Neural progenitor cell (in vitro differentiated cells): ENCODE measurements around the gene SH2B2.

ENCODE experiments used
- EZH2 ChIP-seq: fragments of 200-600 bp; sonication (generic); IDR thresholded peaks from 2 replicates; pipeline ENCODE4 v1.6.1; 2017; ENCODE audit warnings: antibody characterized with exemption, mild to moderate bottlenecking, moderate library complexity
- EZH2phosphoT487 ChIP-seq: fragments of 200-600 bp; sonication (generic); IDR thresholded peaks from 2 replicates; pipeline ENCODE4 v1.6.1; 2017; ENCODE audit warnings: antibody characterized with exemption
- TF ChIP-seq, protein P1 (sequence below): fragments of 200-600 bp; sonication (generic); IDR thresholded peaks from 2 replicates; pipeline ENCODE4 v1.5.1; 2017; ENCODE audit warnings: antibody characterized with exemption, mild to moderate bottlenecking

DNA sequence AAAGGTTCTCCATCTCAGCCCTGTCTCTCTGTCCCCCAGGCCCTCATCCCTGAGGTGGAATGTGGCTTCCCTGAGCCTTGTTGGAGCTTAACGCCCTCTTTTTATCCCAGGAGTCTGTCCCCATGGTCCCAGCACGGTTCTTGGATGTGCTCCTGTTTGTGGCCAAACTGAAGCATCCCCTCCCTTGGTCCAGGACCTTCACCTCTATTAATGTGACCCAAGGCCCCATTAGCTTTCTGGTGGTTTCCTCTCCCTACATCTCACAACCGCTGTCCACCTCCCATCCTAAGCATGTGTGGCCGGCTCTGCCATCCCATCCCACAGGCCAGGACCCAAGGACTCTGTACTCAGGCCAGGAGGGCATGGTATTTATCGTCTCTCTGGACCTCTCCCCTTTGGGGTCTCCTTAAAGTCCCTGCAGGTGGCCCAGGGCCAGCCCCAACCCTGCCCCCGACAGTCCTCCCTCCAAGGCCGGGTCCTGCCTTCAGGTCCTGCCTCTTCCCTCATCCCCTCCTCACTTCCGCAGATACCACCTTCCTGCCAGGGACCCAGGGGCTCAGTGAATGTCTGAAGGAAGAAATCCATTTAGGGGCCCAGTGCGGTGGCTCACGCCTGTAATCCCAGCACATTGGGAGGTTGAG is 15.4 kb upstream of the SH2B2 start:
- TF ChIP-seq, protein P1, sequence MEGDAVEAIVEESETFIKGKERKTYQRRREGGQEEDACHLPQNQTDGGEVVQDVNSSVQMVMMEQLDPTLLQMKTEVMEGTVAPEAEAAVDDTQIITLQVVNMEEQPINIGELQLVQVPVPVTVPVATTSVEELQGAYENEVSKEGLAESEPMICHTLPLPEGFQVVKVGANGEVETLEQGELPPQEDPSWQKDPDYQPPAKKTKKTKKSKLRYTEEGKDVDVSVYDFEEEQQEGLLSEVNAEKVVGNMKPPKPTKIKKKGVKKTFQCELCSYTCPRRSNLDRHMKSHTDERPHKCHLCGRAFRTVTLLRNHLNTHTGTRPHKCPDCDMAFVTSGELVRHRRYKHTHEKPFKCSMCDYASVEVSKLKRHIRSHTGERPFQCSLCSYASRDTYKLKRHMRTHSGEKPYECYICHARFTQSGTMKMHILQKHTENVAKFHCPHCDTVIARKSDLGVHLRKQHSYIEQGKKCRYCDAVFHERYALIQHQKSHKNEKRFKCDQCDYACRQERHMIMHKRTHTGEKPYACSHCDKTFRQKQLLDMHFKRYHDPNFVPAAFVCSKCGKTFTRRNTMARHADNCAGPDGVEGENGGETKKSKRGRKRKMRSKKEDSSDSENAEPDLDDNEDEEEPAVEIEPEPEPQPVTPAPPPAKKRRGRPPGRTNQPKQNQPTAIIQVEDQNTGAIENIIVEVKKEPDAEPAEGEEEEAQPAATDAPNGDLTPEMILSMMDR = no peak
- TF ChIP-seq EZH2 (no peak), EZH2phosphoT487 (no peak)
